Activated CD8-positive, alpha-beta memory T cell treated with anti-CD3 and anti-CD28 coated beads, Interleukin-2, amount 50 U/mL, for 4 hours (primary cell): ENCODE results near the gene DNER.
"Not testable (repeated sequence)": the region's sequence is repeated elsewhere in the genome, so short reads cannot be mapped to it uniquely, and the experiment has no call there.

ENCODE experiments used
- DNase-seq: peaks from one replicate; pipeline ENCODE4 v3.0.0-alpha.2; 2020

Gene DNER

DNA sequence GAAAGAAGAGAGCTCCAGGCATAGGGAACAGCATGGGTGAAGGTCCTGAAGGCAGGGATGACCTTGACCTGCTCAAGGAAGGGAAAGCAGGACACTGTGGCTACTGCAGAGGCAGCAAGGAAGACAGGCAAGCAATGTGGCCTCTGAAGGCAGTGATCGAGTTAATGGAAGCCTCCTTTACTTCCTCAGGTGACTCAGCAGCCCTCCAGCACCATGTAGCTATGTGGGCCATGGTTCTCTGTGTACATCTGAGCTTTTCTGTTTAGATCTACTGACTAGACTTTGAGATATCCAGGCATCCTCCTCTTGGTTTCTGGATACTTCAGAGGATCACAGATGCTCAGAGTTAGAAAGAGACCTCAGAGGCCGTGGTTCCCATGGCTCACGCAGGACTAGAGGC lies 336.0 kb downstream of the DNER start:
- DNase-seq = no peak

DNA sequence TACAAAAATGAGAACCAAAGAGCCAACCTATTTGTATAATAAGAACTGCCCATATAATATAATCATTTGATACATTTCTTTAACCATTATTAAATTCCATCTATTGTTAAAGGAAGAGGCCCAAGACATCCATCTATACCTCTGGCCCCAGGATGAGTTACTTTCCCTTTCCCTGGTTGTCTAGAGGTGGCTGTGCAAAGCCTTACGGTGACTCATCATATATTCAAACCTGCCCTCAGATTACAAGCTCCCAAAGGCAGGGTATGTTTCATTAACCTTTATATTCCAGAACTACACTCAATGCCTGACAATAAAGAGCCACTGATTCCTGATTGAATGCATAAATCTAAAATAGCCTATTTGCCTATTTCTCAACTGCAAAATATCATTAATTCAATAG lies 337.5 kb downstream of the DNER start:
- no peak for DNase-seq

DNA sequence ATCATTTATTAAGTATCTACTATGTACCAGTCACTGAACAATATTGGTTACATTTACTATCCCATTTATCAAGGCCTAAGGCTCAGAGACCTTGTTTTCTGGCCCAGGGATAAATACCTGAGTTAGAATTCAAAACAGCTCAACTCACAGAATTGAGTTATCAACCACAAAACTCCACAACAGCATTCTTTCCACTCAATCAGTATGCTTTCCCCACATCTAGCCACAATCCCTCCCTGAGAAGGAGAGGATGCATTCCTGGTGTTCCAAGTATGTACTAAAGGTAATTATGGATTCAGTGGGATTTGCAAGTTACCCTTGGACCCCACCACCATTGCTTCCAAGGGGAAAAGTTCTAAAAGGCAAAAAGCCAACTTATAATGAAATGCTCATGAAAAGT lies 339.1 kb downstream of the DNER start:
- DNase-seq = no peak

DNA sequence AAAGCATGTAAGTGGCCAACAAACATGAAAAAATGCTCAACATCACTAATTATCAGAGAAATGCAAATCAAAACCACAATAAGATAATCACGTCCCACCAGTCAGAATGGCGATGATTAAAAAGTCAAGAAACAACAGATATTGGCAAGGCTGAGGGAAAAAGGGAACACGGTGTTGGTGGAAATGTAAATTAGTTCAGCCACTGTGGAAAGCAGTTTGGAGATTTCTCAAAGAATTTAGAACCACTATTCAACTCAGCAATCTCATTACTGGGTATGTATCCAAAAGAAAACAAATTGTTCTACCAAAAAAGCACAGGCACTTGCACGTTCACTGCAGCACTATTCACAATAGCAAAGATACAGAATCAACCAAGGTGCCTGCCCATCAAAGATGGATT lies 341.0 kb downstream of the DNER start:
- DNase-seq = not testable (repeated sequence)

DNA sequence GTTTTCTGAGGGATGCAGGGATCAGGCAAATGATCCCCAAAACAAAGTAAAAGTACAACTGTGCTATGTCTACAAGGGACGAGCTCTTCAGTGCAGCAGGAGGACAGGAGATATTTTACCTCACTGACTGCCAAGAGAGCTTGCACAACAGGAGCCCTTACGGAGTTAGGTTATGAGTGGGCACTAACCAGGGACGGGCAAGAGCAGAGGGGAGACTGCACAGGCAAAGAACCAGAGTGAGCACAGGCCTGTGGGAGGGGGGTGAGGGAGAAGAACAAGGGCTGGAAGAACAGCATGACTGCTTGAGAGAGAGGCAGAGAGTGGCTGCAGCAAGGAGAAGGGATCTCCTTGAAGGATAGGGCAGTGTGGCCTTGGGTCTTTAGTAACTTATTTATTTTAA lies 342.1 kb downstream of the DNER start:
- DNase-seq = no peak

DNA sequence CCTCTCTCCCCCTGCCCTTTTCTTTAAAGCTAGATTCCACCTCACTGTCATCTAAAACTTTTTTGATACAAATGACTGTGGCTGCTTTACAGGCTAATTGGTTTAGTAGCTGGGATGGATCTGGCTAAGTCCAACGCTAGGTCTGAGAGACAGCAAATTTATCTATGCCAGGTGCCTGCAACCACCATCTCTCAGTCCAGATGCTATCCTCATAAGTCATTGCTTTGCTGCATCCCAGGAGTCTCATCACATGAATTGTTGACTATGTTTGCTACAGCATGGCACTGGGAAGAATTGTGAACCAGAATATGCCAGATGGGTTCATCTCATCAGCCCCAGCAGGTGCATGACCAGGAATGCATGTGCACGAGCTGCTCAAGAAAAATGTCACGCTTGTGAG lies 343.3 kb downstream of the DNER start:
- DNase-seq = no peak

DNA sequence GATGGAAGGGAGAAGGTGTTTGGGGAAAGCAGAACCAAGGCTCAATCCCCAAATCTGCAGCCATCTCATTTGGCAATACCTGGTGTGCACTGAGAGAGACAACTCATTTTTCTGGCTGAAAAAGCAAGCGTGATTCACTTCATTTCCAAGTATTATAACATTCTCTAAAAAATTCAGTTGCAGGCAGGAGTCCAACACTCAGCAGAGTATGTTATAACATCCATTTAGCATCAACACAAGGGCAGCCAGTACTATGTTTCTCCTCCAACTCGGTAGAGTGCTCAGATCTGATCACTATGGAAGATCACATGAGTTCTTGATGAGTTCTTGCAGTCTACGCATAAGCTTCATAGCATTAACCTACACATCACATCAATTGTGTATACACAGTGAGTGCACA lies 343.8 kb downstream of the DNER start:
- no peak for DNase-seq

DNA sequence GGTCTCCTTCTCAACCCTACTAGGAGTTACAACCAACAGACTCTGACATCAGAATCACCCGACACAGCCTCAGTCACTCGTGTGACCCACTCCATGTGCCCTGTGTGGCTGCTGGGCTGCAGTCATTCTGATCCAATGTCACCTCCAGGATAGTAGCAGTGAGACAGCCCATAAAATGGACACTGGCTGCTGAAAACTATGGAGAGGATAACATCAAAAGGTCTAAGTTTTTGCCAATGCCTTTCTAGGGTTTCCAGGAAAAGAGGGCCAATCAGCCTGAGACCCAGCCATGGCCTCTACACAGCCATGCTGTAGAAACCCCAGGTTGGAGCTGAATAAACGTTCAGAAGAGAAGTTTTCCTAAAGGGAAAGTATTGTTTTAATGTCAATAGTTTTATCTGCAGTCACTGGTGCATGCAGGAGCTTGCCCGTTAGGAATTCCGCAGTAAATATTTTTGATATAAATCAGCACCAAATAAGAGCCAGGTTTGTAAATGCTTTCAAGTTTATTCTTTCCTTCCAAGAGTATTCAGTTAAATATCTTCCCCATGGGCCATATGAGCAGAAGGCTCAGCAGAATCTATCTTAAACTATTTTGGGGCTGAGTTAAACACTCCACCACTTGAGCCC lies 351.1 kb downstream of the DNER start:
- DNase-seq = no peak

DNA sequence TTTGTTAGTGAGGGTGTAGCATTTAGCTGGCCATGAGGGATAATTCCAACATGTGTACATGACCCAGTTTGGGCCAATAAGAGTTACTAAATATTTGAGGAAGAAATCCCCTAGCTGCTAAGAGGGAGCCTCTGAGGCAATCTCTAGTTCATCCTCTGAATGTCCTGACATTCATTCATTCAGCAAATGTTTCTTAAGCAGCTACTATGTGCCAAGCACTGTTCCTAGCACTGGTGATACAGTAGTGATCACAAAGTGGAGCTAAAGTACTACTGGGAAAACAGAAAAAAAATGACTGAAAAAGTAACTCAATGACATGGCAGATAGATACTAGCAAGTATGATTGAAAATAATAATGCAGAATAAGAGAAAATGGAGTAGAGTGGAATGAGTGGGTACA lies 363.5 kb downstream of the DNER start:
- DNase-seq = no peak

DNA sequence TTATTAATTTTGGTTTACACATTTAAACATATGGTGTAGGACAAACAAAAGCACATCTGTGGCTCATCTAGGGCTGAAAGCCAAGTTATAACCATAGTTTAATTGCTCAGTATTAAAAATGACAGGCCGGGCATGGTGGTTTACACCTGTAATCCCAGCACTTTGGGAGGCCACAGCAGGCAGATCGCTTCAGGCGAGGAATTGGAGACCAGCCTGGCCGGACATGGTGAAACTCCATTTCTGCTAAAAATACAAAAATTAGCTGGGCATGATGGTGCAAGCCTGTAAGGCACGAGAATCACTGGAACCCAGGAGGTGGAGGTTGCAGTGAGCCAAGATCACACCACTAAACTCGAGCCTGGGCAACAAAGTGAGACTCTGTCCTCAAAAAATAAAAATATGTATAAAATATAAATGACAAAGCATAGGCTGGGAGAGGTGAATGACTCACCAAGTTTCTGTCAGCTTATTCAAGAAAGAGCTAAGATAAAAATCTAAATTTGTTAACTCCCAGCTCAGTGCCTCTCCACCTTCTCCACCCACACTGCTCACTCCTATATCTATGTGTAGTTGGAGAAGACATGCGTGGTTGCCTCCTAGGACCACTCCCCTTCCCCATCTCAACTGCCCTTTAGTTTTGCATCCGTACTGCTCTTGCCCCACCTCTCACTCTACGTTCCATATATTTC lies 364.1 kb downstream of the DNER start:
- DNase-seq = no peak

DNA sequence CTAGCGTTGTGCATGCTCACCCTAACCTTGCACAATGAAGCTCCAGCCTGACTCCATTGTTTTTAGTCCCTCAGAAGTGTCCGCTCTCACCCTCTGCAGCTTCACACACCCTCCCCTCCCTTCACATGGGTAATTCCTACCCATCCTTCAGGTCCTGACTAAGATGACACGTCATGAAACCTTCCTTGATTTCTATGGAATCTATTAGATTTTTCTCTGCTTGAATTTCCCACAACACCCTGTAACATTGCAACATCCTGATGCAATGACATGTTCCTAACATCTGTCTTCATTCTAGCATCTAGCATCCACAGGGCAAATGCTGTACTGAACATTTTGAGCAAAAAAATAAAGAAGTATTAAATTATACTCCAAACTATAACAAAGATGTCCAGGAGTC lies 366.2 kb downstream of the DNER start:
- no peak for DNase-seq

DNA sequence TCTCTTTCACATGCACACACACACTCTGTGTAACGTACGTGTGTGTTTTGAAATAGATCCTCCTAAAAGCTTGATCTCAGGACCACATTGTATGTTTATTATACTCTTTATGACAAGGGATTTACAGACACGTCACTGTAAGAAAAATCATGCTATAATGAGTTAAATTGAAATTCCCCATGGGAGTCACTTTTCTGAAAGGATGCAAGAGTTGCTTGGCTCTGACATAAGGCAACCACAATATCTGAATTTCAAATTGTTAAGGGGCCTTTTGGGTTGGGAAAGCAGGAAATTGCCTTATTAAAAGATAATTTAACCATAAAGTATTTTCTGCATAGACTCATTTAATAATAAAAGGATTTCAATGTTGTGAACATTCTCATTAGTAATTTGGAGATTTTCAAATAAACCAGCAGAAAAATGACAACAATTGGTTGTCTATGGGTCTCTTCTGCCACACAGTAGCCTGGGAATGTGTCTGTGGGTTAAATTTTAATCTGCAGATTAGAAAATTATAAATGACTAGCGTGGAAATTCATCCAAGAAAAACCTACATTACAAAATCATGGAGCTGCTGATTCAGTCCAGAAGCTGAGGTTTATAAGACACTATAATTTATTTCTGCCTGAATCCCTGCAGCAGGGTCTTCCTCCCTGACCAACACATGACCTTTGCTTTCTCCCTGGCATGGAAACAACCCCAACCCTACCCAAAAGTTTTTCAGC lies 367.4 kb downstream of the DNER start:
- DNase-seq = no peak

DNA sequence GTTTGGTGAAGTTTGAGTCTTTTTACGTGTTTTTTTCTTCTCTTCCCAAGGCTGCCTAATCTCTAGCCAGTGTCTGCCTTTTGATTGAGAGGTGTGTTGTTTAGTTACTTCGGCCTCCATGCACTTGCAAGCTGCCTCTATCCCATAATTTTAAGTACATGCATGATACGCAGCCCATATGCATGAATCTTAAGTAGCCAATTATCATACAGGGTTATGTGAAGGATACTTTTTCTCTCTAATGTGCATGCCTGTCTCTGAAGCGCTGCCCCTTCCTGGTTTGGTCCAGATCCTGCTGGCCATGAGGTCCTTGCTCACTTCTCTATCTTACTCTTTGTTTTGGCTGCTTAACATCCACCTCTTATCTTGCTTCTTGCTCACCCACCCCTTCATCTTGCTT lies 369.4 kb downstream of the DNER start:
- DNase-seq = no peak

DNA sequence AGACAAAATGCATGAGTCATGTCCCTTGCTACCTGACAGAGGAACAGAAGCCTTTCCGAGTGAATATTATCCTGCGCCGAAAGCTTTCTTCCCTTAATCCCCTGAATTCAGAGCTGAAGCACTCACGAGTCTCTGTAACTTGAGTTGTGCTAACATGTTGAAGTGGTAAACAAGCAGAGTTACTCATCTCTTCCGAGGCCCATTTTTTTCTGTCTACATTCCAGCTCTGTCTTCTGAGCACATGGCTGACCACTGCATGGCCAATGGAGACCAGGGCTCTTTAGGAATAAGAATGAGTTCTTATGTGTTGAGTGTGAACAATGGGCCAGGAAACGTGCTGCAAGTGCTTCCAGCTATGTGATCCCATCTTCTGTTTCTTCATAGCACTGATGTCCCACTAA lies 370.2 kb downstream of the DNER start:
- no peak for DNase-seq

DNA sequence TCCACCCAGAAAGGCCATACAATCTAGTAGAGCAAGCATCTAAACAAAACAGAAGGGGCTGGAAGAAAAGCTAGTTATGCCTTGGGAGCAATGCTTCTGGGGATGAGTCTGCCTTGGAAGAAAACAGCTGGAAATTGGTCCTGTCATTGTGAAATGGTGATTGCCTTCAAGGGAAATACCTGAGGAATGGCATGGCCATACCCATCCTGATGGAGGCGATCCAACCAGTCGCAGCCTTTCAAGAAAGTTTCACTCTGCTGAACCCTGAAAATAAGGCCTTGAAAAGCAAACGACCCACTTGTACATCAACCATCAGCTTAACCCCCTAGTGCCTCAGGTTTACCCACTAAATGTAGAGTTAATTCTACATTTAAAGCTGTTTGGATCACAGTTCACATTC lies 370.7 kb downstream of the DNER start:
- no peak for DNase-seq

DNA sequence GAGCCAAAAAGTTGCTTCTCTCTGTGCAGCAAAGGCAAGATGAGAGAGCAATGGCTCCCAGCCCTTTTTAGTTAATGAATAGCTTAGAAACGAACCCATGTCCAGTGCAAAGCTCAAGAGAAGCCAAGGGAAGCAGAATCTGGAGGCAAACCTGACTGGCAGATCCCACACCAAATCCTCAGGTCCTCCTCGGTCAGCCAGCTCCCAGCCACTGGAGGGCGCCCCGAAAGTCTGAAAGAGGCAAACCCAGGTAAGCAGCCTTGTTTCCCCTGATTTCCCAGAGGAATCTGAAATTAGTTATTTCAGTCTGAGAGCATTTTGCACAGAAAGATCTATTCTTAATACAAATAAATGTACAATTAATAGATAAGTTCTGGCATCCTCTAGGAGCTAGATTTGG lies 372.0 kb downstream of the DNER start:
- no peak for DNase-seq

DNA sequence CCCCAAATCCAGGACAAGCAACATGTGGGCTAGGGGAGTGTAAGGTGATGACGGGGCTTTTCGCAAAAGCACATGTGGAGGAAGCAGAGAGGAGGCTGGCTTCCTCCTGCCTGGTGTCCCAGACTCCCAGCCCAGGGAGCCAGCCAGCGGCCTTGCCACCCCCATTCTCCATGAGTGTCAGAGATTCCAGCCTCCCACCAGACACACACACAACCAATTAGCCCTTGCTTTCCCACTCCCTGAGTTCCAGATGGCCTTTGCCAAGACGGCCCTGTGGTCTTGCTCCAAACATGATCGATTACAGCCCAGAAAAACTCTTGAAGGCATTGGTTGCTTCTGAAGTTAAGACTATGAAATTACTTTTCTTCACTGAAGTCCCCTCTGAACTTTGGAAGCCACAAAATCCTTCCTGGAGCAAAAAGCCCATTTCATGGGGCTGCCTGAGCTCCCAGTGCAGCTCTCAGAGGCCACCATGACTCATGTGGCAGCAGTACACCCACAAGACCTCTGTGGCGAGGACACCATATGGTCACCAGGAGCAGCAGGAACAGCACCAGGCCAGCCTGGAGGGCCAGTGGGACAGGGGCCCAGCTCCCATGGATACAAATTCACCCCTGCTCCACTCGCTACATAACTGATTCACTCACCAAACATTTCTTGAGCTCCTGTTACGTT lies 374.1 kb downstream of the DNER start:
- no peak for DNase-seq

DNA sequence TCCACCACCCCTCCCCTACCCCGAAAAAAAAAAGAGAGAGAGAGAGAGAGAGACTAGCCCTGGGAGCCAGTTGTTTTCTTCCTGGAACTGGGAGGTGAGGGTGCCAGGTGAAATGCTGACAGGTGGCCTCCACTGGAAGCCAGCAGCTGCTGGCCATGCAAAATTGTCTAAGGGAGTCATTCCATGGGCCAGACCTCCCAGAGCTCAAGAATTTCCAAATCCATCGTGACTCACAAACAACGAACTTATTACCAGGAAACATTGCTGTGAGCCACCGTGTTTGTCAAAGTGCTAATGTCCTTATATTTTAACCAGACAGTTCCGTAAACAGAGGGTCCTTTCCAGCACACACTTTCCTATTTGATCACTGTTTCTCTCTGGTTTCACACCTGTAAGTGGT lies 374.7 kb downstream of the DNER start:
- no peak for DNase-seq

DNA sequence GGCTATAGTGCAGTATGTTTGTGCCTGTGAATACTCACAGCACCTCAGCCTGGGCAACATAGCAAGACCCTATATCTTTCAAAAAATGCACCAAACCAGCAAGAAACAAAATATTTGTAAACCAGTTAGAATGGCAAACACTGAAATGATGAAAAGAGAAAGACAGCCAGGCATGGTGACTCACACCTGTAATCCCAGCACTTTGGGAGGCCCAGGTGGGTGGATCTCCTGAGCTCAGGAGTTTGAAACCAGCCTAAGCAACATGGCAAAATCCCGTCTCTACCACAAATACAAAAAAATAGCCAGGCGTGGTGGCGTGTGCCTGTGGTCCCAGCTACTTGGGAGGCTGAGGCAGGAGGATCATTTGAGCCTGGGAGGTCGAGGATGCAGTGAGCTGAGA lies 375.2 kb downstream of the DNER start:
- not testable (repeated sequence) for DNase-seq

DNA sequence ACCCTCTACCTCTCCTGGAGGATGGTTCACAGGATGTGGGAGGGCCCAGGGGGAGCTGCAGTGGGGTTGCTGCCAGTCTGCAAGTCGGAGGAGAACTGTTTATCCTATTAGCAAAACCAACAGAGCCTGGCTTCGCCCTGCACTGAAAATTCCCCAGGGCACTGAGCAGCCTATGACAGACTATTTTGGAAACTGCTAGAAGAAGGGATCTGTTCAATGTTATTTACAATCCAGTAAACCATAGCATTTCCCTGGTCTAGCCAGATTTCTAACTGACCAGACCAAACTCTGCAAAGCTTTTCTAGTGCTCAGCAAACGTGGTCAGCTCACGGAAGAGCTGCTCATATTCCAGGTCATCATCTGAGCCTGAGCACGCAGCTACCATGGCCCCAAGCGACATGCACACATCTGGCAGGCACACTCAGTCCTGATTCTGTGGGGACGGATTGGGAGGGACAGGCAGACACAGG lies 378.4 kb downstream of the DNER start:
- DNase-seq = no peak

DNA sequence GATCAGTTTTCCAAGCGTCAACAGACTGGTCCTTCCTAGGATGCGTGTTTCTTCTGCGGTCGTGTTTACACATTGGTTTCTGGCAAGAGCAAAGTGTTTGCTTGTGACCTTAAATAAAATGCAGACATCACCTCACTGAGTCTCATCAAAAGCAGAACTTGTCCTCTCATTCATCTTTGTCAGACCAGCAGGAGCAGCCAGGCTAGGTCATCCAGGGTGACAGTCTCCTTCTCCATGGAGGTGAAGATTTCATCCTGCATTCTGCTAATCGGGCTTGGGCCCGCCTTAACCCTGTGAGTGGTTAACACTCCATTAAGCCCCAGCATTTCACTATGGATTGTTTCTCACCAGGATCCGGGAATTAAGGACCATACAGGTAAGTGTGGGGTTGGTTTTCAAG lies 379.0 kb downstream of the DNER start:
- no peak for DNase-seq

DNA sequence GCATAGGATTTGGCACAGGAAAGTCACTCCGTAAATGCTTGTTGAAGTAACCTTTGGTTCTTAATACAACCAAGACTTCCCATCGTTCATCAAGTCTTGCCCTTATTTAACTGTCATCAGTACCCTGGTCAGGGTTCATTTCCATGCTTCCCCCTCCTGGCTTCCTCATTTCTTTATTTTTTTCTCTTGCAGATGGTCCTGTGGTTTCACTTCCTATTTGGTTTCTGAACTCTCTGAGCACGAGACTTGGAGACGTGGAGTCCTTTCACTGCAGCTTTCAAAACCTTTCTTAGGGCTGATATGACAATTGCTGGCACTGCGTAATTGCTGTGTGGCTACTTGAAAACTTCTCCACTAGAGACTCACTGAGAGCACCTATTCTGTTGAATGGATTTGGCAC lies 383.4 kb downstream of the DNER start:
- DNase-seq = no peak

DNA sequence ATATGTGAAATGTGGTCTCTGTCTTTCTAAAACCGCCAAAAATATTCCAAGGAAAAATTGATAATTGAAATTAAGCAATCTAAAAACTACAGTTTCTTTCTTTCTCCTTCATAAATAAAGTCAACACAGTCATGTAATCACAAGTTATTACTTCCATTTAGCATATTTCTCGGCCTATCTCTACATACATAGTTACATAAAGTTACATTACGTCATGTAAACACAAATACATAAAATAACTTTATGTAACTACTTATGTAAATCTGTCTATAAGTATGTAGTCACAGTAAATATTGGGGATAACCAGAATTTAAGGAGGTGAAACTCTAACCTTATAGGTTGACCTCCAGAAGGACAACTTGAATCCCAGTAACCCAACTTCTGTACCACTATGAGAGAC lies 394.8 kb downstream of the DNER start:
- DNase-seq = no peak

DNA sequence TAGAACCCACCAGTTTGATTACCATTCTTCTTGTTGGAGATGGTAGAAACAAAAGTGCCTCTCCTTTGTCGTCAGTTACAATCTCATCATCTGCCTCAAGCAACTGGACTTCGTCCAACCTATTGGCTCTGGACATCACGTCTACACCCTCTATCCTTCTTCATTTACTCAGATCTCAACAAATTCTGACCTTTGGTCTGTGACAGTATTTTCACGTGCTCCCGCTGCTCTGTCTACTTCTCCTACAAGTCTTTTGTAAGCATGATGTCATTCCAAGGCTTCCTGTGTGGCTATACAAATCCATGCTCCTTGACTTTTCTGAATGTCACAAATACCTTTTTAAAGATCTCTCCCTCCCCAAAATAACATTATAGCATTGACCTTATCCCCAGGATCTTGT lies 400.2 kb downstream of the DNER start:
- DNase-seq = no peak
